Thyroid gland (tissue), 4 donors: ENCODE results near the gene LDHB.

Experiments used
- POLR2A ChIP-seq, 2 donors: fragments of 450-650 bp; IDR thresholded peaks; one replicate each; pipeline ENCODE4 v1.6.1; 2017; ENCODE audit warnings: antibody characterized with exemption in 2 of 2, mild to moderate bottlenecking in 2 of 2, moderate library complexity in 1 of 2
- TF ChIP-seq, protein P1 (sequence below), 6 experiments: fragments of 200-600 bp in 3 of 6; fragments of 450-650 bp in 3 of 6; sonication (generic) in 3 of 6; IDR thresholded peaks; one replicate each; pipeline ENCODE4 v1.5.1; 2016 to 2019; ENCODE audit warnings: antibody characterized with exemption in 6 of 6, mild to moderate bottlenecking in 2 of 6, inconsistent platforms in 1 of 6, moderate library complexity in 1 of 6

DNA sequence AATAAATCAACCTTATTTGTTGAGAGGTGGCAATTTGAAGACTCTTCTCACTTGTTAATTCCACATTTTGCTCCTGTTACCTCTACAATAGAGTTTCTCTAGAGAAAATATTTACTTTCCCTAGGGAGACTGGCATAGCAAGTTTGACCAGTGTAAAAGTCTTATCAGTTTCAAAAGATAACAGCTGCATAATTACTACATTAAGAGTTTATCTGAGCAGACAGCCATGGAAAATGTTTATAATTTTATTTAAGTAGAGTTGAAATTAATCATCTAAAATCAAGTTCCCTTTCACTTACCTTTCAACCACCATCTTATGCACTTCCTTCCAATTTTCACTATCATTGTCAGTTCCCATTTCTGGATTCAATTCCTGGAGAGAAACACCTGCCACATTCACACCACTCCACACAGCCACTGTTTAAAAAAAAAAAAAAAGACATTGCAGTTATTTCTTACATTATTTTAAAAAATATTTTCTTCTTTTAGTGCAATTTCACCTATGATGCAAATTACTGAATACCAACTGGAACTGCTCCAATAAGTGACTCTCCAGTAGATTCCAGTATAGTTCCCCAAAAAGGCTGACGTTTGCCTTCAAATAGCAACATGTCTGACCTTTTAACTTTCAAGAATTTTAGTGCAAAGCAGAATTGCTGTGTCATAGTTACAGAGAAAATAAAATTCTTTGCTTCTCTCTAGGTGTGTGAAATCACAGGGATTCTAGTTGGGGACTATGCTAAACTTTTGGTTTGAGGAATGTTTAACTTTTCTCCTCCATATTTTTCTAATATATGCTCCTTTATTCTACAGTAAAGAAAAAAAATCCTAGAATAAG lies 19.4 kb downstream of the LDHB start:
- TF ChIP-seq, protein P1, sequence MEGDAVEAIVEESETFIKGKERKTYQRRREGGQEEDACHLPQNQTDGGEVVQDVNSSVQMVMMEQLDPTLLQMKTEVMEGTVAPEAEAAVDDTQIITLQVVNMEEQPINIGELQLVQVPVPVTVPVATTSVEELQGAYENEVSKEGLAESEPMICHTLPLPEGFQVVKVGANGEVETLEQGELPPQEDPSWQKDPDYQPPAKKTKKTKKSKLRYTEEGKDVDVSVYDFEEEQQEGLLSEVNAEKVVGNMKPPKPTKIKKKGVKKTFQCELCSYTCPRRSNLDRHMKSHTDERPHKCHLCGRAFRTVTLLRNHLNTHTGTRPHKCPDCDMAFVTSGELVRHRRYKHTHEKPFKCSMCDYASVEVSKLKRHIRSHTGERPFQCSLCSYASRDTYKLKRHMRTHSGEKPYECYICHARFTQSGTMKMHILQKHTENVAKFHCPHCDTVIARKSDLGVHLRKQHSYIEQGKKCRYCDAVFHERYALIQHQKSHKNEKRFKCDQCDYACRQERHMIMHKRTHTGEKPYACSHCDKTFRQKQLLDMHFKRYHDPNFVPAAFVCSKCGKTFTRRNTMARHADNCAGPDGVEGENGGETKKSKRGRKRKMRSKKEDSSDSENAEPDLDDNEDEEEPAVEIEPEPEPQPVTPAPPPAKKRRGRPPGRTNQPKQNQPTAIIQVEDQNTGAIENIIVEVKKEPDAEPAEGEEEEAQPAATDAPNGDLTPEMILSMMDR (IDR thresholded peaks at IDR 0.05) = no peak
- no peak for TF ChIP-seq POLR2A (IDR thresholded peaks at IDR 0.05)
